Stimulated activated CD8-positive, alpha-beta memory T cell treated with anti-CD3 and anti-CD28 coated beads, Interleukin-15, amount 100 ng/mL, for 24 hours (primary cell): ENCODE data around the gene IGFL1.
"Not testable (repeated sequence)": the region's sequence is repeated elsewhere in the genome, so short reads cannot be mapped to it uniquely, and the experiment has no call there.

Experiments
- DNase-seq: peaks from one replicate; pipeline ENCODE4 v3.0.0-alpha.2; 2020; ENCODE audit warnings: low read depth

The IGFL1 gene

DNA sequence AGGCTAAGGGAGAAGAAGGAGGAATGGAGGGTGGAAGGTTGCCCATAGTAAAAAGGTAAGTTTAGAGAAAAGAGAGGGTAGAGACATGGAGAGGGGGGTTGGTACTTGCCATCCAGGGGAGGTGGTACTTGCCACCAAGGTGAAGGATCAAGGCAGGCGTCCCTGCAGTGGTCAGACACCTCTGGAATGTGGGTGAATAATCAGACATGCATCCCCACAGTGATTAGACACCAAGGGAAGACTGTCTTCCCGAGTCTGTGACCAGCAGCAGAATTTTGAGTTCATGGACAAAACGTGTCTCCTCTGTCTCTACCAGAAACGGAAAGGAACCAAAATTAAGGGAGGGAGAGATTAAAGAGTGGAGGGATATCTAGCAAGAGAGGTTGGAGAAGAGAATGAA lies 27.1 kb upstream of the IGFL1 start:
- no peak for DNase-seq

DNA sequence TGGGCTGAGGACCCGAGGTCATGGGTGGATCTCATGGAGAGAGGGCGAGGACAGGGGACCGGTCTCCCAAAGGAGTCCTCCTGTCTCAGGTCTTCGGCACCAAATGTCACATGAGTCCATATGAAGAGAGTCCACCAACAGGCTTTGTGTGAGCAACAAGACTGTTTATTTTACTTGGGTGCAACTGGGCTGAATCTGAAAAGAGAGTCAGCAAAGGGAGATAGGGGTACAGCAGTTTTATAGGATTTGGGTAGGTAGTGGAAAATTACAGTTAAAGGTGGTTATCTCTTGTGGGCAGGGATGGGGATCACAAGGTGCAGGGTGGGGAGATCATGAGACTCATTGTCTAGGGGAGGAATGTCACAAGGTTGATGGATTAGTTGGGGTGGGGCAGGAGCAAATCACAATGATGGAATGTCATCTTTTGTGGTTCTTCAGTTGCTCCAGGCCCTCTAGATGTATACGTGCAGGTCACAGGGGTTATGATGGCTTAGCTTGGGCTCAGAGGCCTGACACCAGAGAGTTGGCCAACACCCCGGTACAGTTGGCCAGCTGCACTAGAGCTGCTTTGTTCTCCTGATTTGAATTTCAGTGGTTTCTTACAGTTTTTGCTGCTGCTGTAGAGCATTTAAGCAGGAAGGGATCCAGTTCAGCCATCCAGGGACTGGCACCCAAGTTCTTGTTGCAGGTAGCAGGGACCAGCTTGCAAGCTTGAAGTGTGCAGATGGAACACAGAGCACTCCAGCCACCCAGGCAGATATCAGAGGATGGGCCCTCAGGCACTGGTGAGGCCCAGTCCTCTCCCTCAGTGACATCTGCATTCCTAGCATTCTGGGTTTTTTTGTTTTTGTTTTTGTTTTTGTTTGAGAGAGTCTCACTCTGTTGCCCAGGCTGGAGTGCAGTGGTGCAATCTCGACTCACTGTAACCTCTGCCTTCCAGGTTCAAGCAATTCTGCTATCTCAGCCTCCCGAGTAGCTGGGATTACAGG lies 26.4 kb upstream of the IGFL1 start:
- DNase-seq: no peak

GRCh38 chr19:46204008-46204407 lies 25.5 kb upstream of the IGFL1 start:
- DNase-seq: no peak

DNA sequence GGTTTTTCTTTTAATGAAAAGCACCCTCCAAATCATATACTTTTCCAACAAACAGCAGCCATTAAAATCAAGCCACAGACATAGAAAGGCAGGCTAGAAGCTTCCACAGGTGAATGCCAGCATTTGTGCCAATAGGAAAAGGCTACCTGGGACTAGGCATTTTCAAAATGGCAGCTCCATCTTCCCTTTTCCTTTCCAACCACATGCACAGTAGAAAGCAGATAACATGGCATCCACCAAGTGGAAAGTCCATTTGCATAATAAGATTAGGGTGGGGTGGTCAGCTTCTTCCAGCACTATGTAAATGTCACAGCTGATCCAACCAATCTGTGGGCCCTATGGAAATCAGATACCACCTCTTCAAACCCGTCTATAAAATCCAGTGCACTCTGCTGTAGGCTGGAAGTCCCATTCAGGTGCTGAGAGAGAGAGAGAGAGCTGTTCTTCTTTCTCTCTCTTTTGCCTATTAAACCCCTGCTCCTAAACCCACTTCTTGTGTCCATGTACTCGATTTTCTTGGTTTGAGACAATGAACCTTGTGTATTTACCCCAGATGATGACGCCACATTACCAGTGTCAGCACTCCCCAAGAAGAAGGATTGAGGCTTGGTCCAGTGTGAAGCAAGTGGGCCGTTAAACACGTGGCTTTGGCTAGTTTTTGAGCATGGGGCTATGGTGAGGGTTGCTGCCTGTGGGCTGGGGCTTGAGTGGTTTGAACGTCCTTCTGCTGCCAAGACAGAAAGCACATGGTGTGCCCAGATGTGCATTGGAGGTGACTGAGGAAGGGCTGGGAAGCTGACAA lies 24.2 kb upstream of the IGFL1 start:
- no peak for DNase-seq

GRCh38 chr19:46206176-46206575 lies 23.4 kb upstream of the IGFL1 start:
- no peak for DNase-seq

- no peak for DNase-seq
These were observed 22.9 kb upstream of the IGFL1 start for GRCh38 chr19:46206682-46207081.

- not testable (repeated sequence) for DNase-seq
These were observed 21.7 kb upstream of the IGFL1 start for GRCh38 chr19:46207858-46208257.

DNA sequence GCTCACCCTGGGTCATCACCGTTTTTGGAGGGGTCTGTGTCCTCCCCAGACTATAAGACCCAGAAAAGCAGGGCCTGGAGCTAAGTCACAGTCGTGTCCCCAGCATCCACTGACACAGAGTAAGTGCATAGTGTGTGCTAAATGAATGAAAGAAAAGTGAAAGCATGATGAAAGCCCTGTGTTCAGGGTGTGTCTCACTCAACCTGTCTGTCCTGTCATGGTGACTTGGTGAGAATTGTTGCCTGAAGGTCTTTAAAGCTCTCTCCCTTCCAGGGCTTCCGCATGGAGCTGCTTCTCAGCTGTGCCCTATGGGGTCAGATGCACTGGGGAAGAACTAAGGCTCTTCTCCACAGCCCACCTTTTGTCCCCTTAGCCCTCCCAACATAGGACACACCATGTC lies 20.5 kb upstream of the IGFL1 start:
- DNase-seq: no peak

DNA sequence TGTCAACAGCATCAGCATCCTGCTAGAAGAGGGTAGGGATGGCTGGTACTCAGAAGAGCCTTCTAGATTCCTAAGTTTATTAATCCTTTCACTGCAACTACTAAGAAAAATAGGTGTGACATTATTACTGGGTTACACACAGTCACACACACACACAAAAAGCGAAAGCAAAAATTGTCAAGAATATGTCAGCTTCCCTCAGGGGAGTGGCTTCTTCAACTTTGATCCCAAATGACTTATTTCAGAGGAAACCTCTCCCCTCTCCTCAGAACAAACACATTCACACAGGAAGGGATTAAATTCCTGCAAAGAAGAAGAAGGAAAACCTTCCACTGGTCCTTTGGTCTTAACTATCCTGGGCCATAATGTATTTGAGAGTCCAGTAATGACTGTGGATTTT lies 20.1 kb upstream of the IGFL1 start:
- DNase-seq: no peak

GRCh38 chr19:46210669-46211068 lies 18.9 kb upstream of the IGFL1 start:
- no peak for DNase-seq

DNA sequence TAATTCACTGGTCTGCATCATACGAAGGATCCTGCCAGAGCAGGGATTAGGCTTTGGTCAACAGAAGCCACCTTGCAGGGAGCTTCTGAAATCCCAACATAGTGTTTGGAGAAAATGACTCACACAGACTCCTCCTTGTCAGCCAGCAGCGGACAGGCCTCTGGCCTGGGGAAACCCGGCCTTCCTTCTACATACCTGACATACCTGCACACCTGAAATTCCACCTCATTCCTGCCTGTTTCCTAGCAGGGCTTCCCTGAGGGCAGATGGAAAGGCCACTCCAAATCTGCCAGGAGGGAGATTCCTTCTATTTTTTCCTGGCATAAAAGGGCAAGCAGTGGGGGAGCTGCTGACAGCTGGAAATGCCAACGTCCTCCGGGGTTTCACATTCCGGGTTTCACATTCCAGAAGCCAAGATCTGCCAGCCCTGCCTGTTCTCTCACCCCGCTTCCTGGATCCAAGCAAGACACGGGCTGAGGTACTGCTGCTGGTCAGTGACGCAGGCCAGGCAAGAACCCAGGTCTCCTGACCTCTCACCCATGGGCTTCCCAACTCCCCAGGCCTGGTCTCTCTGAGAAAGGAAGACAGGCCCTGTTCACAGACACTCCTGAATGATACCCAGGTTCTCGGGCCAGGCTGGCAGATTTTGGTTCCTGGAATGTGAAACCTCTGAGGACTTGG lies 18.2 kb upstream of the IGFL1 start:
- DNase-seq: no peak

- not testable (repeated sequence) for DNase-seq
These were observed 16.9 kb upstream of the IGFL1 start for GRCh38 chr19:46212592-46212991.

DNA sequence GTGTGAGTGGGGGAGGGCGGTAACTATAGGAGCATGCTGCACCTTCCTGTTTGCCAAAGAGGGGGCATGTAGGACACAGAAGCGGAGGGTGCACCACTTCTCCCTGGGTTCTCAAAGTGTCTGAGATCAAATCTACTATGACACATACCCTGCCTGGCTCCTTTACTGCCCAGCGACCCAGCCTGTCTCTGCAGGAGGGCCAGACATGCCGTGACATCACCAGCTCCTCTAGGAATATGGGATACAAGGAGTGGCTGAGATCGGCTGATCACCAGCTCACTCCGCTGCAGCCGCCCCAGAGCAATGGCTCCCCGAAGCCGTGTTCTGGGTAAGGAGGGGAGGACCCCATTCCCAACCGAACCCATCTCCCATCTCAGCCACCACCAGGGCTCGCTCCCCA lies 16.4 kb upstream of the IGFL1 start:
- no peak for DNase-seq

DNA sequence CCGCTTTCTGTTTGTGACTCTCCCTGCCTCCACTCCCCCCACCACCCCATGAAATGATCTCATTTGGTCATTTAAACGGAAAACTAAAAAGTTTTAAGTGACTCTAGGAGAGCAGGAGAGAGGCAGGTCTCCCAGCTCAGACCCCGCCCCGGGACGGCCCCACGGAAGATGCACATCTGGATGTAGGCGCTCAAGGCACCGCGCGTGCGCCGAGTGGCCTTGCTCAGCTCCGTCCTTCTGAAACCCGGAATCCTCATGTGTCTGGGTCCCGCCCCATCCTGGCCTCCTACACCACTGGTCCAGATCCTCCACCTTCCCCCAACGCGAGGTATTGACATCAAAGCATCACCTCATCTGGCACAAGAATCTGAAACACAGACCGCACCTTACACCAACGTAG lies 15.7 kb upstream of the IGFL1 start:
- DNase-seq: no peak

GRCh38 chr19:46216612-46217011 lies 12.9 kb upstream of the IGFL1 start:
- no peak for DNase-seq

DNA sequence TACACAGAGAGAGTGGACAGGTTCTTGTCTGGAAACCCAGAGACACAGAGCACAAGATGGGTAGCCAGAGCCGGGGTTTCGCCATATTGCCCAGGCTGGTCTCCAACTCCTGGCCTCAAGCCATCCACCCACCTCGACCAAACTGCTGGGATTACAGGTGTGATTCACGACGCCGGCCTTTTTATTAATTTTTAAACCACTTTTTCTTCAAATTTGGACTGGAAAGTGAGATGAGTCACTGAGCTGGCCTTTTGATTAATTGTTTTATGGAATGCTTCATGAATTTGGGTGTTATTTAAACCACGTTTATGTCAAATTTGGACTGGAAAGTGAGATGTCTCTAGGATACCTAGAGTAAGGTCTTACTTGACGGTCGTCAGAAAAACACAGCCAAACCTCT lies 12.1 kb upstream of the IGFL1 start:
- DNase-seq: no peak

DNA sequence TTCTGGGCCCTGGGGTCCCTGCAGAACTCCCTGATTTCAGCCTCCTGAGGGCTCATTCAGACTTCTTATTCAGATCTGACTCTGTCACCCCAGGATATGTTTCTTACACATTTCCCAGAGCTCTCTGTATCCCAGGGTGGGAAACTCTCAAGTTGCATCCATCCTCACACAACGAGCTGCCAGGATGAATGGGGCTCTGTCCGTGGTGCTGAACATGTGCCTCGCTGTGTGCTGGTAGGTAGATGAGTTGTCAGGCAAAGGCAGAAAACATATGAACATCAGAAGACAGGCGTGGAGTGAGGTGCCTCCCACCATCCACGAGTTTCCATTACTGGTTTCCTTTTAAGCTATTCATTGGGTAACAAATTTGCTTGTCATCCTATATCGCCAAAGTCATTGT lies 11.4 kb upstream of the IGFL1 start:
- no peak for DNase-seq

DNA sequence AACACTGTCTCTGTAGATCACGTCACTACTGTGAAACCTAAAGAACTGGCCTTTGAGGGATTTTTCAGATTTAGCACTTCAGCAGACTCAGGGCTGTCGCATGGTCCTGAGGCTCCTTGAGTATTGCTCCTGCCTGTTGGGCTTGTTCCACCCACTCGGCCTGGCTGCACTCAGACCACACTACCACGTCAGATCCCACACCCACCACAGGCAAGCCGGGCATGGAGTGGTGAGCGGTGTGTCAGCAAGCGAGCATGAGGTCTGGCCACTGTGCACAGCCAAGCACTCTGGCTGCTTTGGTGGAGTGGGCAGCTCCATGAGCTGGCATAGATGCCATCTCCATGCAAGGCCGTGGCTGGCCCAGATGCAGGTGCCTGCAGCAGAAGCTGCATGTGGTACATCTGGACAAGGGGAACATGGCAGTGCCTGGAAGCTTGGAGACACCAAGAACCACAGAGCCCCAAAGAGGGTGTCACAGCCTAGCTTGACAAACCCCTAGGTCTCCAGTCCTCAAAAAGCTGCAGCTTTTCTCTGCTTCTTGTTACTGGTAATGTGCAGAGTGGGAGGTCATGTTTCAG lies 9.4 kb upstream of the IGFL1 start:
- no peak for DNase-seq

DNA sequence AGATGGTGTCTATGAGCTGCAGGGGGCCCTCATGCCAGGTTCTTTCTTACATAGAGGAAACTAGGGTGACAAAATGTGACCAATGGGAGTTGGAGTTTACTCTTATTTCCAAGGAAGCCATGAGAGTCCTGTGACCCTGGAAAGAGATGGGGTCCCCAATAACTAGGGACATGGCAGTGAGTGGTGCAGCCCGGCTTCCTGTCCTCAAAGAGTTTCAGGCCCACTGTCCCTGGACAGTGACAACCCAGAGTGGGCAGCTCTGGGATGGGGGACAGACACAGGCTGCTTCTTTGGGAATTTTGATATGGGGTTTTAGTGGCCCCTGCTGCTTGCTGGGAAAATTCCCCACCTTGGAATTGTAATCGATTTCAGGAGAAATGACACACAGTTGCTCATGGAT lies 8.4 kb upstream of the IGFL1 start:
- DNase-seq: no peak

DNA sequence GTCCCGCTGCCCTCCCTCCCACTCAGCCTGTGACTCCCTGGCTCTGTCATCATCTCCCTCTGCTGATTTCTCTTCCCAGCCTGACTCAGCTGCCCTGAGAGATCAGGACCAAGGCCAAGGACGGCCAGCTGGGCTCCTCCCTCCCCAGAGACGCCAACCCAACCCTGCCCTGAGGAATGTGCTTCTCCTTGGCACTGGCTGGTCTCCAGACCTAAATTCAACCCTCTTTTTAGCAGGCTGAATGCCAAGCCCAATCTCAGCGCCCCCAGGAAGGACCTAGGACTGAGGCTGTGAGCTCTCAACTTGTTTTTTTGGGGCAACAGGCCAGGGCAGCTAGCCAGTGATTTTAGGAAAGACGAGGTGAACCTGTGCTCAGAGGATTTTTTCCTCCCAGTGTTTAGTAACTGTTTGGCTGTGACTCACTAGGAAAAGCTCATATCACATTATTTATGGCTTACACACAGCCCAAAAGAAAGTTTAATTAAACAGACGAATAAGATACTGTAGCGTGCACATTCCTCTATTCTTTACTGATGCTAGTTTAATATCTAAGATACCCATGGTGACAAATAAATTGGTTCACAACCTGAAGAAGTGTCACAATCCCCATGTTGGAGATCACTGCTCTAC lies 7.4 kb upstream of the IGFL1 start:
- no peak for DNase-seq

DNA sequence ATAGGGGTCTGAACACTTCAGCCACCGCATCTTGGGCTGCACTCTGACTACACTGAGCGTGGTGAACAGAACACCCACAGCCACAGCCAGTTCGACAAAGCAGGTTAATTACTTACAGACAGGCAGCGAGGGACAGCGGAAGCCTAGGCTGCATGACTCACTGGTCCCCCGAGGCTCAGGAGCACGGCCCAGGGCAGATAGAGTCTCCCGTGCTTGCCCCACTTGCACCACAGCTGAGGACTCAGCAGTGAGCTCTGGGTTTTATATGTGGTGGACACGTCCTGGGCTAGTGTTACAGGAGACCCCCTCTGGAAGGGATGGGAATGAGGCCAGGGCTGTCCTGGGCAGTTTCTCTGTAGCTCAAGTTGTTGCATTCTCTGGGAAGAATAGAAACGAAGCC lies 5.8 kb upstream of the IGFL1 start:
- DNase-seq: not testable (repeated sequence)

DNA sequence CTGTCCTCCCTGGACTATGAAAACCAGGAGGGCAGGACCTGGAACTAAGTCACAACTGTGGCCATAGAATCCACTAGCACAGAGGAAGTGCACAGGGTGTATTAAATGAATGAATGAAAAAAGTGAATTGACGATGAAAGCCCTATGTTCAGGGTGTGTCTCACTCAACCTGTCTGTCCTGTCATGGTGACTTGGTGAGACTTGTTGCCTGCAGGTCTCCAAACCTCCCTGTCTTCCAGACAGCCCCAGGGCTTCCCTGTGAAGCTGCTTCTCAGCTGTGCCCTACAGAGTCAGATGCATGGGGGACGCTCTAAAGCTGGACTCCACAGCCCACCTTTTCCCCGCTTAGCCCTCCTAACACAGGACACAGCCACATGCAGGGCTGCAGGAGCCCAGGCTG lies 4.8 kb upstream of the IGFL1 start:
- no peak for DNase-seq
